Measurements from ENCODE around the gene IL20. TPM values are rescaled to one million over a fixed set of nuclear protein-coding genes. Genes with fewer than 3 reads are reported as not detected.

Gene IL20
- total and polyA plus RNA-seq, 10 of the 15 experiments (the other 5 are each of a cell fraction or from before 2014, with no cell fraction given), result 0.08 to 0.13 TPM; not detected in 8

DNA sequence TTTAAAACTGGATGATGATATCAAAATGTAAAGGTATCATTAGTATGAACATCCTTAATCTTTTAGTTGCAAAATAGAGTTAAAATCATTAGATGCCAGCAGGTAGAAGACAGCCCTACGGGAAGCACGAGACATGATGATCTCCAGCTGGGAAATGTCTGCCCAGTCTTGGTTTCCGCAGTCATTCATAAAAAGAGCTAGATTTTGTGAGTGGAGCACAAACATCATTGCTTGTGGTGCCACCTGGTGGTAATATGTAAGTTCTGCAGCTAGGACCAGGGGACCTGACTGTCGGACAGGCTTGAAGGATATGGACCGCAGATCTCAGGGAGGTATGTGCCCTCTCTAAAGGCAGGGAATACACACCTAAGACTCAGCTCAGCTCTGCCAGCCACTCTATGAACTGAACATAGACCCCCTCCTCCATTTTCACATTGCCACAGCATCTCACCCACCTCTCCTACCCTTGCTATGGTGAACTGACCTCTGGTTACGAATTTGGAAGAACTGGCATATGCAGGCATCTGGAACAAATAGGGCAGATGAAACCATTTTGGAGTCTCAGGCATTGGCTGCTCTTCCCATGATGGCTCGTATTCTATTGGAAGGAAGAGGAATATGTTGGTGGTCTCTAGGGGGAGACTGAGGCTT lies 47.1 kb downstream of the IL20 start (continued):
- TF ChIP-seq, protein P1, sequence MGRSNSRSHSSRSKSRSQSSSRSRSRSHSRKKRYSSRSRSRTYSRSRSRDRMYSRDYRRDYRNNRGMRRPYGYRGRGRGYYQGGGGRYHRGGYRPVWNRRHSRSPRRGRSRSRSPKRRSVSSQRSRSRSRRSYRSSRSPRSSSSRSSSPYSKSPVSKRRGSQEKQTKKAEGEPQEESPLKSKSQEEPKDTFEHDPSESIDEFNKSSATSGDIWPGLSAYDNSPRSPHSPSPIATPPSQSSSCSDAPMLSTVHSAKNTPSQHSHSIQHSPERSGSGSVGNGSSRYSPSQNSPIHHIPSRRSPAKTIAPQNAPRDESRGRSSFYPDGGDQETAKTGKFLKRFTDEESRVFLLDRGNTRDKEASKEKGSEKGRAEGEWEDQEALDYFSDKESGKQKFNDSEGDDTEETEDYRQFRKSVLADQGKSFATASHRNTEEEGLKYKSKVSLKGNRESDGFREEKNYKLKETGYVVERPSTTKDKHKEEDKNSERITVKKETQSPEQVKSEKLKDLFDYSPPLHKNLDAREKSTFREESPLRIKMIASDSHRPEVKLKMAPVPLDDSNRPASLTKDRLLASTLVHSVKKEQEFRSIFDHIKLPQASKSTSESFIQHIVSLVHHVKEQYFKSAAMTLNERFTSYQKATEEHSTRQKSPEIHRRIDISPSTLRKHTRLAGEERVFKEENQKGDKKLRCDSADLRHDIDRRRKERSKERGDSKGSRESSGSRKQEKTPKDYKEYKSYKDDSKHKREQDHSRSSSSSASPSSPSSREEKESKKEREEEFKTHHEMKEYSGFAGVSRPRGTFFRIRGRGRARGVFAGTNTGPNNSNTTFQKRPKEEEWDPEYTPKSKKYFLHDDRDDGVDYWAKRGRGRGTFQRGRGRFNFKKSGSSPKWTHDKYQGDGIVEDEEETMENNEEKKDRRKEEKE (IDR thresholded peaks at IDR 0.05), result no peak
- peak; percentile 70; the same call in 1 of the 3 replicates for TF ChIP-seq POU2F2 (IDR thresholded peaks at IDR 0.05; ENCODE audit: borderline replicate concordance, low read depth, low read length)
- no peak for TF ChIP-seq NR2F1 (conservative IDR thresholded peaks at IDR 0.05)
- TF ChIP-seq KDM1A (IDR thresholded peaks at IDR 0.05; ENCODE audit: borderline replicate concordance), result no peak
- TF ChIP-seq ZNF384 (IDR thresholded peaks at IDR 0.05; ENCODE audit: borderline replicate concordance, low read depth, low read length), result no peak
- TF ChIP-seq SMAD1 (IDR thresholded peaks at IDR 0.05; ENCODE audit: low read depth, partially characterized antibody), result no peak
- peak; percentile 39 to 49; a peak in 3 of 4 replicates for TF ChIP-seq BHLHE40 (IDR thresholded peaks at IDR 0.05; ENCODE audit: borderline replicate concordance in 1 of 2, low read depth in 2 of 2, low read length in 1 of 2)
- no peak for TF ChIP-seq WRNIP1 (IDR thresholded peaks at IDR 0.05; ENCODE audit: borderline replicate concordance, low read depth, low read length)
- TF ChIP-seq NFYA (IDR thresholded peaks at IDR 0.05; ENCODE audit: borderline replicate concordance, low read depth, low read length), result no peak
- no peak for TF ChIP-seq ATF7 (IDR thresholded peaks at IDR 0.05; ENCODE audit: low read depth)

Measured in GM12878 (cell line).